T47D (cell line): ENCODE measurements around the gene NFU1.

Experiments
- DNase-seq, 2 experiments: peaks; one replicate each; pipeline versions ENCODE4 v3.0.0 to v3.0.0-alpha.2; 2011 to 2012; ENCODE audit warnings: low read depth in 1 of 2, low spot score in 1 of 2
- JUND ChIP-seq: IDR thresholded peaks from 2 replicates; pipeline ENCODE4 v1.6.1; 2012; ENCODE audit warnings: low read depth
- in situ Hi-C: cut with HindIII; loops from 2 replicates; pipeline ENCODE4 v1.10.0; 2016; ENCODE audit warnings: low sequenced_read_pairs, low pct_unique_long_range_greater_than_20kb

The NFU1 gene

GRCh38 chr2:69393963-69394362 lies 43.3 kb downstream of the NFU1 start:
- no peak for TF ChIP-seq JUND
- in situ Hi-C loops: no loop called here
- no peak for DNase-seq

GRCh38 chr2:69390471-69390870 lies 46.8 kb downstream of the NFU1 start:
- in situ Hi-C loops: no loop called here
- no peak for DNase-seq
- no peak for TF ChIP-seq JUND

GRCh38 chr2:69390001-69390400 lies 47.2 kb downstream of the NFU1 start:
- no peak for TF ChIP-seq JUND
- in situ Hi-C loops: no loop called here

GRCh38 chr2:69389271-69389670 lies 48.0 kb downstream of the NFU1 start:
- in situ Hi-C loops: no loop called here
- no peak for DNase-seq
- no peak for TF ChIP-seq JUND

More at GRCh38 chr2:69390001-69390400, 47.2 kb downstream of the NFU1 start:
- DNase-seq: no peak

GRCh38 chr2:69387770-69388481 lies 49.3 kb downstream of the NFU1 start:
- no peak for TF ChIP-seq JUND
- peak in 1 of 2 experiments; percentile 24 for DNase-seq
- in situ Hi-C loops: no loop called here

GRCh38 chr2:69386789-69387734 lies 50.2 kb downstream of the NFU1 start, which contains the start of gene GFPT1:
Gene GFPT1 (minus strand): TSS chr2:69387227. CDS start chr2:69387071, 156 bp downstream.
- peak; percentile 72 to 96 for DNase-seq
- TF ChIP-seq JUND: no peak
- in situ Hi-C loops: no loop called here

GRCh38 chr2:69386360-69386759 lies 50.9 kb downstream of the NFU1 start:
- no peak for DNase-seq
- in situ Hi-C loops: no loop called here
- no peak for TF ChIP-seq JUND

GRCh38 chr2:69385443-69386151 lies 51.6 kb downstream of the NFU1 start:
- no peak for DNase-seq
- in situ Hi-C loops: no loop called here
- no peak for TF ChIP-seq JUND

GRCh38 chr2:69384618-69385081 lies 52.6 kb downstream of the NFU1 start:
- in situ Hi-C loops: no loop called here
- no peak for DNase-seq
- TF ChIP-seq JUND: no peak

- in situ Hi-C loops: no loop called here
- TF ChIP-seq JUND: no peak
Measured at GRCh38 chr2:69383176-69383812, 53.9 kb downstream of the NFU1 start.

GRCh38 chr2:69382547-69382946 lies 54.7 kb downstream of the NFU1 start:
- in situ Hi-C loops: no loop called here
- TF ChIP-seq JUND: no peak
- DNase-seq: no peak

More at GRCh38 chr2:69383176-69383812, 53.9 kb downstream of the NFU1 start:
- no peak for DNase-seq

- in situ Hi-C loops: no loop called here
- TF ChIP-seq JUND: no peak
- DNase-seq: no peak
Measured at GRCh38 chr2:69381337-69381737, 55.9 kb downstream of the NFU1 start.
